MCF 10A (cell line): ENCODE measurements around the gene CBR1. TPM values are rescaled to one million over a fixed set of nuclear protein-coding genes. Genes with fewer than 3 reads are reported as not detected.

Source experiments
- BruUV-seq: library from RNA; stranded (reverse); fragments of 400-500 nt; replicated peaks from 2 replicates; lab custom pipeline; 2021; lab: Mats Ljungman, UMichigan
- CTCF ChIA-PET: fragments of 300-600 bp; sonication (Branson Sonifier 250); formaldehyde crosslinking; extraction: SDS; loops from one replicate; lab custom pipeline; 2021; ENCODE audit warnings: antibody characterized with exemption, inconsistent platforms; lab: Yijun Ruan, JAX
- POLR2A ChIA-PET: fragments of 300-600, 350-650 bp; sonication (Branson Sonifier 250); formaldehyde crosslinking; extraction: SDS; loops from one replicate; lab custom pipeline; 2020; ENCODE audit warnings: antibody characterized with exemption, inconsistent platforms; lab: Yijun Ruan, JAX
- DNase-seq: peaks from one replicate; pipeline ENCODE4 v3.0.0-alpha.2; 2018; ENCODE audit not compliant: unreplicated experiment
- H3K27ac Mint-ChIP-seq: one replicate; pipeline ENCODE4 v1.8.0; 2022; ENCODE audit warnings: mild to moderate bottlenecking, low read depth, mixed read lengths; ENCODE audit not compliant: unreplicated experiment
- H3K27me3 Mint-ChIP-seq: one replicate; pipeline ENCODE4 v1.8.0; 2022; ENCODE audit warnings: mixed read lengths; ENCODE audit not compliant: insufficient read depth, unreplicated experiment
- H3K36me3 Mint-ChIP-seq: one replicate; pipeline ENCODE4 v1.8.0; 2022; ENCODE audit warnings: mild to moderate bottlenecking, moderate library complexity, mixed read lengths; ENCODE audit not compliant: insufficient read depth, unreplicated experiment
- H3K4me1 Mint-ChIP-seq: one replicate; pipeline ENCODE4 v1.8.0; 2022; ENCODE audit warnings: mixed read lengths; ENCODE audit not compliant: insufficient read depth, unreplicated experiment
- H3K4me3 Mint-ChIP-seq: one replicate; pipeline ENCODE4 v1.8.0; 2022; ENCODE audit warnings: mild to moderate bottlenecking, moderate library complexity, mixed read lengths; ENCODE audit not compliant: unreplicated experiment
- H3K9me3 Mint-ChIP-seq: one replicate; pipeline ENCODE4 v1.8.0; 2022; ENCODE audit warnings: mixed read lengths; ENCODE audit not compliant: unreplicated experiment
- intact Hi-C: fragments of 100-400 bp; cut with micrococcal nuclease; formaldehyde crosslinking; loops from 2 replicates; pipeline ENCODE4 v1.14.1; 2022
- total RNA-seq: library from RNA; stranded (reverse); gene quantifications from 2 replicates; pipeline ENCODE4 v1.2.3, GENCODE V29; 2022
- TF ChIP-seq, protein P1 (sequence below): fragments of 200-600 bp; IDR thresholded peaks from one replicate; pipeline ENCODE4 v1.8.0; 2022; ENCODE audit warnings: antibody characterized with exemption, mild to moderate bottlenecking; ENCODE audit not compliant: unreplicated experiment

The CBR1 gene
- total RNA-seq, 1 experiment from 2014 or later: 35.8 TPM

DNA sequence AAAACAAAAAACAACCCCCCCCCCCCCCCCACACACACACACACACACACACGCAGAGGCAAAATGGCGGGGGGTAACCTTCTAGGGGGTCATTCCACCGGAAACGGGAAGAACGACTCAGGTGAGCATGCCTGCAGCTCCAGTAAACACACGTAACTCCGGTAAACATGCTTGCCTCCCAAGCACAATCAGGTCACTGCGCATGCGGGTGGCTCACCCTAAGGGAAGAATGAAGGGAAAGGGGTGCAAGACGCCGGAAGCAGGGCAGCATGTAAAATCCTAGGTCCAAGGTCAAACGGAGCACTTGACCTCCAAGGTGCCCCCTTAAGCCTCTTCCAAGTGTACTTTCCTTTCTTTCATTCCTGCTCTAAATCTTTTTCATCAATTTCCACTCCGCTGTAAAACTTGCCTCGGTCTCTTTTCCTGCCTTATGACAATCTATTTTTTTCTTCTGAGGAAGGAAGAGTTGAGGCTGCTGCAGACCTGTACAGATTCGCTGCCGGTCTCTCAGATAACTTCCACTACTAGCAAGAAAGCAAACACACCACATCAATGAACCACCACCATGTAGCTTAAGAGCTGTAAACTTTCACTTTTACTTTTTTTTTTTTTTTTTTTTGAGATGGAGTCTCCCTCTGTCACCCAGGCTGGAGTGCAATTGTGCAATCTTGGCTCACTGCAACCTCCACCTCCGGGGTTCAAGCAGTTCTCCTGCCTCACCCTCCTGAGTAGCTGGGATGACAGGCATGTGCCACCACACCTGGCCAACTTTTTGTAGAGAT, 44.0 kb downstream of the CBR1 start:
- intact Hi-C loops: loop anchor here (2.0 kb wide), 1 partner anchor 53 kb away; the partner anchor contains the start of gene SETD4
- no peak for DNase-seq
- H3K9me3 Mint-ChIP-seq: no peaks in the 10 kb centered on the region
- H3K36me3 Mint-ChIP-seq: no peaks in the 10 kb centered on the region
- no peak overlapping the region for H3K27ac Mint-ChIP-seq
- ChIA-PET POLR2A (interaction anchor here (0.6 to 3.3 kb wide), 8 partner anchors 13 to 1804 kb away, joined by 3 to 18 read pairs (median 4); partner anchors contain the start of genes CBR1 and SETD4), CTCF (interaction anchor here (0.6 to 3.1 kb wide), 25 partner anchors 8 to 389 kb away, joined by 3 to 14 read pairs (median 6); partner anchors contain the start of genes CBR1 and SETD4)
- peaks cover 13% of the 10 kb centered on the region for H3K4me1 Mint-ChIP-seq
- TF ChIP-seq, protein P1, sequence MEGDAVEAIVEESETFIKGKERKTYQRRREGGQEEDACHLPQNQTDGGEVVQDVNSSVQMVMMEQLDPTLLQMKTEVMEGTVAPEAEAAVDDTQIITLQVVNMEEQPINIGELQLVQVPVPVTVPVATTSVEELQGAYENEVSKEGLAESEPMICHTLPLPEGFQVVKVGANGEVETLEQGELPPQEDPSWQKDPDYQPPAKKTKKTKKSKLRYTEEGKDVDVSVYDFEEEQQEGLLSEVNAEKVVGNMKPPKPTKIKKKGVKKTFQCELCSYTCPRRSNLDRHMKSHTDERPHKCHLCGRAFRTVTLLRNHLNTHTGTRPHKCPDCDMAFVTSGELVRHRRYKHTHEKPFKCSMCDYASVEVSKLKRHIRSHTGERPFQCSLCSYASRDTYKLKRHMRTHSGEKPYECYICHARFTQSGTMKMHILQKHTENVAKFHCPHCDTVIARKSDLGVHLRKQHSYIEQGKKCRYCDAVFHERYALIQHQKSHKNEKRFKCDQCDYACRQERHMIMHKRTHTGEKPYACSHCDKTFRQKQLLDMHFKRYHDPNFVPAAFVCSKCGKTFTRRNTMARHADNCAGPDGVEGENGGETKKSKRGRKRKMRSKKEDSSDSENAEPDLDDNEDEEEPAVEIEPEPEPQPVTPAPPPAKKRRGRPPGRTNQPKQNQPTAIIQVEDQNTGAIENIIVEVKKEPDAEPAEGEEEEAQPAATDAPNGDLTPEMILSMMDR: no peak
- BruUV-seq: no TSS peak
- H3K4me3 Mint-ChIP-seq: no peak overlapping the region
- no peaks in the 10 kb centered on the region for H3K27me3 Mint-ChIP-seq

DNA sequence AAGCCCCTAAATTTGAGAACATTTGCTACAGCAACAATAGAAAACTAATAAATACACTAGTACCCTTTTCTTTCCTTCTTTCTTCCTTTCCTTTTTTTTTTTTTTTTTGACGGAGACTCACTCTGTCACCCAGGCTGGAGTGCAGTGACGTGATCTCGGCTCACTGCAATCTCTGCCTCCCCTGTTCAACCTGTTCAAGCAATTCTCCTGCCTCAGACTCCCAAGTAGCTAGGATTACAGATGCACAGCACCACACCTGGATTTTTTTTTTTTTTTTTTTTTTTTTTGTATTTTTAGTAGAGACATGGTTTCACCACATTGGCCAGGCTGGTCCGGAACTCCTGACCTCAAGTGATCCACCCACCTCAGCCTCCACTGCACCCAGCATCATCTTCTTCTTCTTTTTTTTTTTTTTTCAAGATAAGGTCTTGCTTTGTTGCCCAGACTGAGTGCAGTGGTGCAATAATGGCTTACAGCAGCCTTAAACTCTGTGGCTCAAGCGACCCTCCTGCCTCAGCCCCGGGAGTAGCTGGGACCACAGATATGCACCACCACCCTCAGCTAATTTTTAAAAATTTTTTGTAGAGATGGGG, 45.4 kb downstream of the CBR1 start:
- BruUV-seq: no TSS peak
- Mint-ChIP-seq H3K27me3 (no peaks in the 10 kb centered on the region), H3K36me3 (no peaks in the 10 kb centered on the region), H3K4me1 (peaks cover 13% of the 10 kb centered on the region), H3K9me3 (no peaks in the 10 kb centered on the region), H3K4me3 (no peak overlapping the region), H3K27ac (no peak overlapping the region)
- TF ChIP-seq, protein P1: no peak
- POLR2A ChIA-PET: interaction anchor here (0.5 to 1.1 kb wide), 3 partner anchors 32 to 851 kb away, joined by 3 to 4 read pairs (median 3); partner anchors contain the start of gene HLCS
- CTCF ChIA-PET: interaction anchor here (0.5 to 3.0 kb wide), 8 partner anchors 11 to 206 kb away, joined by 3 to 10 read pairs (median 4); partner anchors contain the start of gene CBR1
- intact Hi-C loops: no loop called here
- no peak for DNase-seq

DNA sequence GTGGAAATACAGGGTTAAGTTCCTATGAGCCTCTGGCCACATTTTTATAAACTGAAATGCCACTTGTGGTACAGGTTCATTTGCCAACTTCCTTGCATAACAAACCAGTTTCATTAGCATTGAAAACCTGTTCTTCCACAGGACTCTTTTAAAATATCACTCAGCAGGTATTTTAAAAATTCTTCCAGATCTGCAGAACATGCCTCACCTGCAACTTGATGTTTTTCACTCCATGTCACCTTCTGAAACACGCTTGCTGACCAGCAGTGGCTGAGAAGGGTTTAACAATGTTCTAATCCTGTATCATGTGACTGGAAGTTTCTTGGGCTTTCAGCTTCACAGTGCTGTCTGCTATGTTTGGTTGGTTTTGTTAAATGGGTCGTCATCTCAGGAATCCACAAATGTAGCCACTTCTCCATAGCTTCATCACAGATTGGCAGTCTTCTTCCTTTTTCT, 47.5 kb downstream of the CBR1 start:
- no TSS peak for BruUV-seq
- TF ChIP-seq, protein P1: no peak
- POLR2A ChIA-PET: interaction anchor here (0.9 kb wide), 1 partner anchor 57 kb away, joined by 3 read pairs; no protein-coding TSS in a partner anchor
- Mint-ChIP-seq H3K9me3 (no peaks in the 10 kb centered on the region), H3K4me3 (no peak overlapping the region), H3K27ac (no peak overlapping the region), H3K36me3 (no peaks in the 10 kb centered on the region), H3K27me3 (no peaks in the 10 kb centered on the region), H3K4me1 (peaks cover 13% of the 10 kb centered on the region)
- CTCF ChIA-PET: interaction anchor here (0.6 to 0.8 kb wide), 3 partner anchors 10 to 70 kb away, joined by 3 read pairs; no protein-coding TSS in a partner anchor
- DNase-seq: no peak
- intact Hi-C loops: no loop called here
